NOMO-1 (cell line): Measurements from ENCODE around the gene VCL.
"Not testable (repeated sequence)": the region's sequence is repeated elsewhere in the genome, so short reads cannot be mapped to it uniquely, and the experiment has no call there.

Experiments
- DNase-seq, 2 experiments: peaks; one replicate each; lab custom pipeline; 2025; ENCODE audit not compliant: unreplicated experiment in 2 of 2; lab: John Stamatoyannopoulos, UW

VCL gene

DNA sequence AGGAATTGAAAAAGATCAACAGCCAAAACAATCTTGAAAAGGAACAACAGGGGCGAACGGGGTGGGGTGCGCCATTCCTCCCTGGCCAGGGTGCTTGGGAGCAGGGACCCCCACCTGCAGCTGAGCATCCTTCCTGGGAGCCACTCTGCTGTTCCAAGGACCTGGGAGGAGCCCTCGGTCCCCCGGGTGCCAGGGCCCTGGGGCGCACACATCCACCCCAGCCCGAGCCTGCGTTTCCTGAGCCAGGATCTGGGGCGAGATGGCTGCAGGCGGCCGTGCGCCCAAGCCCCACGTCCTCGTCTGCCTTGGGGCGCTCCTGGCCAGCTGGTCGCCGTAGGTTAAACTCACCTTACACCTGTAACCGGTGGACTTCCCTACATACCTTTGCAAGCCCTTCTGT, 142.1 kb downstream of the VCL start:
- no peak for DNase-seq

DNA sequence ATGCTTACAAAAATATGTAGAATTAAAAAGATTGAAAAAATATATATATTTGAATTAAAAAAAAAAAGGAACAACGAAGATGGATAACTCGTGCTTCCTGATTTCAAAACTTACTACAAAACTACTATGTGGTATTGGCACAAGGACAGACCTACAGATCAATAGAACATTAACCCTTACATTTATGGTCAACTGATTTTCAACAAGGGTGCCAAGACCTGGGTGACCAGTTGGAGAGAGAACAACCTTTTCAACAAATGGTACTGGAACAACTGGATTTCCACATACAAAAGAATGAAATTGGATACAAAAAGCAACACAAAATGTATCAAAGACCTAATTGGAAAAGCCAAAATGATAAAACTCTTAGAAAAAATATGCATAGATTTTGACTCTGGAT, 142.6 kb downstream of the VCL start:
- no peak for DNase-seq

GRCh38 chr10:74145133-74145532, 147.2 kb downstream of the VCL start:
- no peak for DNase-seq

GRCh38 chr10:74146980-74147379, 149.1 kb downstream of the VCL start:
- DNase-seq, result not testable (repeated sequence)

DNA sequence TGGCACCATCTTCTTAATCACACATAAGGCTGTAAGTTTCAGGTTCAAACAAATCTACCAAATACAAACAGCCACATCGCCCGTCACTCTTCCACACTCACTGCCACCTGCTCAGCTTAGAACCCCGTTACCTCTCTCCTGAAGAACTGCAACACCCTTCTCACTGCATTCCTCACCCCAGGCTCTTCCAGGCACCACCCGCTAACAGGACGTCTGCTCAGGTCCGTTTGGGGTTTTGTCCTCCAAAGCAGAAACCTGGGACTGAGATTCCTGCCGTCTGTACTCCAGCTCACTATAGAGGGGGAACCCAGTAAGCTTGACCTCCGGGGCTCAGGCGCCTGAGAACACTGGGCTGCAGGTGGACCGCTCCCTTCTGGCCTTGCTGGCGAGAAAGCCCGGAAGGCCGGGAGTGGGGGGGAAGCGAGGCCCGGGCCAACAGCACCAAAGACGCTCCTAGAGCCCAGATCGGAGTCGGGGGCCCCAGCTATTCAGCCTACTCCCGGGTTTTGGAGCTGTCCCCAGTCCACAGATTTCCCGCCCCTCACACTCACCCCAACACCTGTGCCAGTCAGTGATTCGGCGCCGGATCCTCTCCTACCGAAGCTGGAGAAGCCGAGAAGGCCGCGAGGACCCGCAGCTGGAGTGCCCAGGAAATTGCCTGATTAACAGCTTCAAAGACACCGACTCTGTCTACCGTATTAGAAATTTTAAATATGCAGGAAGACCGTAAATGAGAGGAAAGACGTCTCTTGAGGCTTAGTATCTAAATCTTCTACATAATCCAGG, 152.5 kb downstream of the VCL start, which contains the start of gene AP3M1:
TSS of gene AP3M1 (minus strand) at position 625 of the 786 bp plus-strand sequence. CDS start 12,449 bp downstream, outside the sequence.
- DNase-seq, result peak; percentile 66 to 80

DNA sequence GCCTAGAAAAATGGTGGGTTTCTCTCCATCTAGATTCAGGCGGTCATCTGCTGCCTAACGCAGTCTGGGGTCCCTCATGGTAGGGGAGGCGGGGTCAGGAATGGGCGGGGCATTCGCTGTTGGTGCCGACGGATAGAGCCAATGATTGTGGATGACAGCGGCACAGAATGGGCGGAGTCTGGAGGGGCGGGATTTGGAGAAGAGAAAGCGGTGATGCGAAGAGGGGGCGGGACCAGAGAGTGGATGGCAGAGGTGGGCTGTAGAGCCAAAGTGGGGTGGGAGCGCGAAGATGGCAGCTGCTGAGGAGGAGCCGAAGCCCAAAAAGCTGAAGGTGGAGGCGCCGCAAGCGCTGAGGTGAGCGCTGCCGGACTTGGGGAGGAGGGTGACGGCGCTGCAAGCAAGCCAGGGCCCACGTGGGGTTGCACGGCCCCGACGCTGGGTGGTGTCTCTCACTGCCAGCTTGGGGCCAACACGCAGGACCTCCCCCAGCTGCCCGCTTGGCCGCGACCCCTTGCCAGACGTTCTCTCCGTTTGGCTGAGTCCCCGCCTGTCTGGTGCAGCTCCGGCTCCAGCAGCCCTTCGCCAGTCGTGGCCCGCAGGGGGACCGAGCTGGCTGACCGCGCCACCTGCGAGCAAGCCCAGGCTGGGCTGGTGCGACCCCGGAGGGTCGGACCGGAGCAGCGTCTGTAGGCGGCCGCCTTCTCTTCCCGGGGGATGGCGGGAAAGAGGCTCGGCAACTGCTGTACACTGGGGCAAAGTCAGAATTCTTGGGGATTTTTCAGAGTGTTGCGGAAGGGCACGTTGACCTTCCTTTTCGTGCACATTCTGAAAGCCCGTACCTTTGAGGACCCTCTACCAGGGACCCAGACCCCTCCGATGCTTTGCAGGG, 153.3 kb downstream of the VCL start, which contains the start of gene ADK:
TSS of gene ADK (plus strand) at position 232 of the 889 bp plus-strand sequence. CDS start at position 290, 58 bp downstream.
- DNase-seq, result peak; percentile 95 to 97

DNA sequence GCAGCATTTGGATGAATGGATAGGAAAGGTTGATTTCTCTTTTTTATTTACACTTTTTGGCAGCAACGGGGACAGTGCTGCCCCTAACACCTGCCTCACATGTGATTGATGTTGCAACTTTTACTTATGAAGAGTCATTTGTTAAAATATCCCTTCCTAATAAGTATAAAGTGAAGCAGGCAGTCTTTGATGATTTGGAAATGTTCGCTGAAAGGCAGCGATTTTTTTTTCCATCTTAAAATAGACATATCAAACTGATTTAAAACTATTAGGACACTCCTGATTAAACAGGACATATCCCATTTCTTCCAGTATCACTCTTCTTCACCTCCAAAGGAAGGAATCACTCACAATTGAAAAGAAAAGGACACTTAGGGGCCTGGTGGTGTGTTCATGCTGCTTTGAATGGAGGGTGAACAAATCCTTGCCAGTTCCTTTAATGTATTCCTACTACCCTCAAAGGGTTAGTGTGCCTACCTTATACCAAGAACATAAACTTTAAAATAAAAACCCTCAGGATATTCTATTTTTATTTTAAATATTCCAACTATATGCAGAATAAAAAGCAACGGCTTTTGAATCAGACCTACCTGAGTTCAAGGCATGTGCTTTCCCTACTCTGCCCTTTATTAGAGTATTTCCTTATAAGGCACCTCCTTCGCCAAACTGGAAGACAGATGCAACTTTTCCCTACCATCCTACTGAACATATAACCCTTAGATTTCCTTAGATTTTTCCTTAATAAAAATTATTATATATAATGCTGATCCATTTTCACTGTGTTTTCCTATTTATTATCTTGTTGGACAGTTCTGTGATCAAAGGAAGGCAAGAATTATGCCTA, 154.2 kb downstream of the VCL start:
- DNase-seq, result no peak

DNA sequence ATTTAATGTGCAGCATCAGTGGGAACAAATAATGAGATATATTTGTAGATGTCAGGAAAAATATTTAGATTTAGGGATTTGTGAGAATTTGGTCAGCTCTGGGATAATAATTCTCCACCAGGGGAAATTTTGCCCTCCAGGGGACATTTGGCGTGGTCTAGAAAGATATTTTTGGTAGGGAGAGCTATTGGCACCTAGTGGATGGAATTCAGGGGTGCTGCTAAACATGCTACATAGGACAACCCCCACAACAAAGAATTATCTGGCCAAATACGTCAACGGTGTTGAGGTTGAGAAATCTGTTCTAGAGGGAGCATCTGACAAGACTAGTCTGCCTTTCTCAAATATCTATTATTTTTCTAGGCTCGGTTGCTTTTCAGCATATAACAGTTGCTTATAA, 155.2 kb downstream of the VCL start:
- no peak for DNase-seq

DNA sequence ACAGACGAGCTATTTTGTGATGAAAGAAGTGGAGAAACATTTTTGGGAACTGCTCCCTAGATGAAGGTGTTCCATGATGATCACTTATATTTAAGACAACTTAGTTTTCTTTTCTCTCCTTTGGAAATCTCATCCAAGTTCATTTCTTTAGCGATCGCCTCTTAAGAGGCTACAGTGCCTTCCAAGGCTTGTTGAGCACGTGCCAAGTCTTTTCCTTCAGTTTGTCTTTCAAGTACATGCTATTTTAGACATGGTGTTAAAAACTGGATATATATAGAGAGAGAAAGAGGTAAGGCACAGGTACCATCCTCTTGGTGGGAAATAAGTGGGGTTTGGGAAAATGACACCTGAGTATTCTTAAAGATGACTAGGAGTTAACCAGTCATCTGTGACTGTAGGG, 155.8 kb downstream of the VCL start:
- DNase-seq, result no peak

DNA sequence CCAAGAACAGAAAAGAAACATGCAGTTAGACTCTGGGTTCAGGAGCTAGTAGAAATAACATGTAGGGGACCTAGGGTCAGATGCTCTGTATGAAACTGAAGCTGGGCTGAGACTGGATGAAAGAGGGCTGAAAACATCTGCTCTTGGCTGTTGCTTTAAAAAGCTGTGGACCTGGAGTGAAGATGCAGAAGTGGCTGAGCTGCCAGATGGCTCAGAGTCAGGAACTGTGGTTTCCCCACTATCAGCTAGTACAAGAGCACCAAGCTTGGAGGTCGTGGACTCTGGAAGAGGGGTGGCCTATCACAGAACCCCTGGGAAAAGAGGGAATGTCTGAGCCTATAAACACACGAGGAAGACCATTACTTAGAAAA, 159.0 kb downstream of the VCL start:
- peak in 1 of 2 experiments; percentile 9 for DNase-seq

GRCh38 chr10:74160013-74160412, 162.1 kb downstream of the VCL start:
- DNase-seq, result no peak

DNA sequence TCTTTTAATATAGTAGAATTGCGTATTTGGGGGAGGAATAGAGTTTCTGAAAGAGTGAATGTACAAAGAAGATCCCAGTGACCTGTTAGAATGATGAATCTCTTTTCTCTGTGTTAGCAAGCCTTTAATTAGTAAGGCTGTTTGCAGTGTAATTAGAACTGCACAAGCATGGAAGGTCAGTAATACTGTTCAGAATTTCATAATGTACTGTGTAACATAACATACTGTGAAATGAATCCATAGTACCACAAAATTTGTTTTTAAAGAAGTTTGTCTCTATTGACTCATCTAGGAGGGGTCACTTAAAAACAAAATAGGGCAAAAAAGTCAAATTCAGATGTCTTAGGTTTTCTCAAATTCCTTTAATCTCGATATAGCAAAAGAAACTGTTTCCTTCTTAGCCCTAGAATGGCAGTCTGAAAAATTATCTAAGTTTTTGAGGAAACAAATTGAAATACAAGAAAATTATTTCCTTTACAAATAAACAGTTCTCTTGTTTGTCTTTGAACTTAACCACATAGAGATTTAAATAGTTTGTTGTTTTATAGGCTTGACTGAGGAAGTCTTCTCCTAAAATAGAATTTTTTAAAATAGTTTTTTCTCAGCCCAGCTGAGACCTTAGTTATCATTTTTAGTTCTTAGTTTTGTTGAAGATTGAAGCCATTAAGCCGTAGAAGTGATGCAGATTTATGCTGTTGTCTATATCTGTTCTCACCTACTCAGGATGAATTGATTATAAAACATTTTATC, 165.6 kb downstream of the VCL start:
- peak in 1 of 2 experiments; percentile 35 for DNase-seq

DNA sequence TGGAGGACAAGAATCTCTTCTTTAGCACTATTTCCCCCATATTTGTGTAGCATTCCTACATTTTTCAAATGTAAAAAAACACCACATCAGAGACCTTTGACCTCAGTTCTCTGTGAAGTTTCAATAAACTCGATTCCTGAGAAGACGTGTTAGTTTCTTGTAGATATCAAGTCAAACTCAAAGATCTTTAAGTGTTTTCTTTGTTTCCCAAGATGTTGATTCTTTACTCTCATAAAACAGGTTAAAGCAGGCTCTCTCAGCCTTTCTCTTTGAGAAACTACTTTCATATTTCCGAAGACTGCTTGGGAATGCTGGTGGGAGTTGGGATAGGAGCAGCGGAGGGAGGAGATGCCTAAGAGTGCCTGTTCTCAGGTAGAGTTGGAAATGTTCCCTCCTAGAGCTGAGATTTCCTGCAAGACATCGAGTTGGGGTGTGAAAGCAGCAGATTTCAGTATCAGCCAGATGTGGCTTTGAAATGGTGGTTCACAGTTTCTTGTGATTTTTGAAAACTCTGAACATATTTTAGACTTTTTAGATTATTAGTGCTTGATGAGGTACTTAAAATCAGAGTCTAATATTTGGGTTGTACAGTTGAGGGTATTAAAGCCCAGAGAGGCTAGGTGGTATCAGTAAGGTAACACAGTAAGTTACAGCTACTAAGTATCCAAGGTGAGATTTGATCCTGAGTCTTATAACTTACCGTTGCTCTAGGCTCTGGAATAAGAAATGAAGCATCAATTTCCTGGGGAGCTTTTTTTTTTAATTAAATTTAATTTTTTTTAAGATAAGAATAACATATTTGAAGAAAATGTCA, 167.0 kb downstream of the VCL start:
- DNase-seq, result no peak

- DNase-seq, result no peak
These were observed 167.6 kb downstream of the VCL start for GRCh38 chr10:74165530-74165901.

DNA sequence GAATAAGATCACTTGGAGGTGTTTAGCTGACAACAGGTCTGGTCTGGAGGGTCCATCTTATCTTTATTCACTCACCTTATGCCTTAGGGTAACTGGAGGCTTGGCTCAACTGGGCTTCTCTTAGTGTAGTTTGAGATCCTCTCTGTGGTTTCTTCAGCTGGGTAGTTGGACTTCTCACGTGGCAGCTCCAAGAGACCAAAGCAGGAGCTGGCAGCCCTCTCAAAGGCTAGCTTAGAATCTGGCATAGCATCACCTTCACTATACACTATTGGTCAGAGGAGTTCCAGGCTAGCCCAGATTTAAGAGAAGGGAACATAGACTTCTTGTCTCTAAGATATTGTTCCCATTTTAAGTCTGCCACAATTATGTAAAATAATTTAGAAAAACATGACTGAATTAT, 169.5 kb downstream of the VCL start:
- no peak for DNase-seq
